Neural cell (in vitro differentiated cells): ENCODE results near the gene PSEN1. TPM values are rescaled to one million over a fixed set of nuclear protein-coding genes. Genes with fewer than 3 reads are reported as not detected.

Experiments used
- H2AFZ ChIP-seq: fragments of 200-600, 300-800 bp; sonication (generic), shearing (Covaris generic); 2 replicates; pipeline ENCODE4 v1.6.0; 2014; ENCODE audit warnings: low read depth, mild to moderate bottlenecking, antibody characterized with exemption, low read length, moderate library complexity
- H3F3A ChIP-seq: fragments of 200-600 bp; shearing (Covaris generic); 2 replicates; pipeline ENCODE4 v1.6.1; 2016; ENCODE audit warnings: mild to moderate bottlenecking, moderate library complexity, mixed read lengths, antibody characterized with exemption, low read length; ENCODE audit not compliant: insufficient read depth, poor library complexity, severe bottlenecking
- H3K27ac ChIP-seq: fragments of 200-600, 300-800 bp; sonication (generic), shearing (Covaris generic); 2 replicates; pipeline ENCODE4 v1.5.1; 2014; ENCODE audit warnings: mild to moderate bottlenecking, low read length, moderate library complexity
- H3K27me3 ChIP-seq: fragments of 300-800, 200-600 bp; sonication (generic), shearing (Covaris generic); 2 replicates; pipeline ENCODE4 v1.6.0; 2014; ENCODE audit warnings: mild to moderate bottlenecking, low read depth, low read length, moderate library complexity; ENCODE audit not compliant: insufficient read depth
- H3K36me3 ChIP-seq: fragments of 300-800, 200-600 bp; sonication (generic), shearing (Covaris generic); 2 replicates; pipeline ENCODE4 v1.5.1; 2014; ENCODE audit warnings: mild to moderate bottlenecking, antibody characterized with exemption, low read length, moderate library complexity; ENCODE audit not compliant: insufficient read depth
- H3K4me2 ChIP-seq: fragments of 300-800, 200-600 bp; sonication (generic), shearing (Covaris generic); 2 replicates; pipeline ENCODE4 v1.6.0; 2014; ENCODE audit warnings: mild to moderate bottlenecking, low read length
- H3K4me3 ChIP-seq: fragments of 300-800, 200-600 bp; sonication (generic), shearing (Covaris generic); 2 replicates; pipeline ENCODE4 v1.5.1; 2014; ENCODE audit warnings: mild to moderate bottlenecking, low read length, moderate library complexity
- H3K79me2 ChIP-seq: fragments of 200-600 bp; shearing (Covaris generic); replicated peaks from 2 replicates; pipeline ENCODE4 v1.6.0; 2014; ENCODE audit warnings: mild to moderate bottlenecking, low read length, moderate library complexity; ENCODE audit not compliant: insufficient read depth
- H3K9ac ChIP-seq: fragments of 300-800, 200-600 bp; sonication (generic), shearing (Covaris generic); 2 replicates; pipeline ENCODE4 v1.6.1; 2016; ENCODE audit warnings: mild to moderate bottlenecking, low read length, mixed read lengths
- H3K9me2 ChIP-seq: fragments of 200-600 bp; shearing (Covaris generic); 2 replicates; pipeline ENCODE4 v1.6.1; 2016; ENCODE audit warnings: mild to moderate bottlenecking, low read length, mixed read lengths; ENCODE audit not compliant: insufficient read depth
- H3K9me3 ChIP-seq: fragments of 200-600, 300-800 bp; sonication (generic), shearing (Covaris generic); 2 replicates; pipeline ENCODE4 v1.6.1; 2016; ENCODE audit warnings: mild to moderate bottlenecking, mixed run types, low read length, moderate library complexity, mixed read lengths
- H4K20me1 ChIP-seq: fragments of 200-600 bp; shearing (Covaris generic); 2 replicates; pipeline ENCODE4 v1.6.1; 2016; ENCODE audit warnings: mild to moderate bottlenecking, mixed run types; ENCODE audit not compliant: insufficient read depth
- CTCF ChIP-seq: fragments of 450-650 bp; IDR thresholded peaks from 2 replicates; pipeline ENCODE4 v1.5.1; 2014; ENCODE audit warnings: antibody characterized with exemption, mild to moderate bottlenecking, moderate library complexity; ENCODE audit not compliant: poor library complexity, severe bottlenecking
- EP300 ChIP-seq: fragments of 450-650 bp; conservative IDR thresholded peaks from 2 replicates; pipeline ENCODE4 v1.6.1; 2014; ENCODE audit warnings: antibody characterized with exemption, mild to moderate bottlenecking, moderate library complexity; ENCODE audit not compliant: poor library complexity, severe bottlenecking
- EZH2 ChIP-seq: fragments of 200-600, 300-800 bp; shearing (Covaris generic), sonication (generic); IDR thresholded peaks from 2 replicates; pipeline ENCODE4 v1.6.1; 2014; ENCODE audit warnings: antibody characterized with exemption, low read length, borderline replicate concordance, mild to moderate bottlenecking; ENCODE audit not compliant: insufficient read depth, poor library complexity, severe bottlenecking
- MXI1 ChIP-seq: fragments of 450-650 bp; conservative IDR thresholded peaks from 2 replicates; pipeline ENCODE4 v1.6.1; 2014; ENCODE audit warnings: antibody characterized with exemption, mild to moderate bottlenecking; ENCODE audit not compliant: poor library complexity, severe bottlenecking
- POLR2AphosphoS5 ChIP-seq: IDR thresholded peaks from 2 replicates; pipeline ENCODE4 v1.6.1; 2012
- RAD21 ChIP-seq: fragments of 450-650 bp; conservative IDR thresholded peaks from 2 replicates; pipeline ENCODE4 v1.6.1; 2014; ENCODE audit warnings: antibody characterized with exemption, mild to moderate bottlenecking, moderate library complexity
- REST ChIP-seq: IDR thresholded peaks from 2 replicates; pipeline ENCODE4 v1.6.1; 2012; ENCODE audit warnings: borderline replicate concordance
- SMC3 ChIP-seq: fragments of 450-650 bp; conservative IDR thresholded peaks from 2 replicates; pipeline ENCODE4 v1.6.1; 2014; ENCODE audit warnings: antibody characterized with exemption, mild to moderate bottlenecking, moderate library complexity; ENCODE audit not compliant: poor library complexity
- TAF1 ChIP-seq: IDR thresholded peaks from 2 replicates; pipeline ENCODE4 v1.6.1; 2012; ENCODE audit warnings: low read depth
- polyA plus RNA-seq: library from polyadenylated mRNA; depleted of rRNA; stranded (reverse); fragments of >200 nt; gene quantifications from 2 replicates; pipeline ENCODE4 v1.2.3, GENCODE V29; 2014

PSEN1 gene
- polyA plus RNA-seq, 1 donor from 2014 or later: 40.3 TPM

GRCh38 chr14:73246387-73247150 lies 110.3 kb downstream of the PSEN1 start:
- Histone ChIP-seq H4K20me1 (no peaks in the 10 kb centered on the region), H3K27me3 (no peaks in the 10 kb centered on the region), H3F3A (no peaks in the 10 kb centered on the region), H3K9ac (no peak overlapping the region), H3K4me3 (no peak overlapping the region), H3K27ac (no peak overlapping the region), H3K9me3 (no peaks in the 10 kb centered on the region), H2AFZ (no peak overlapping the region), H3K36me3 (no peaks in the 10 kb centered on the region), H3K9me2 (no peaks in the 10 kb centered on the region), H3K4me2 (no peak overlapping the region), H3K79me2 (no peaks in the 10 kb centered on the region)
- TF ChIP-seq CTCF (no peak), TAF1 (no peak), RAD21 (no peak), EP300 (no peak), MXI1 (no peak), REST (no peak), SMC3 (no peak)

GRCh38 chr14:73248108-73248868 lies 112.0 kb downstream of the PSEN1 start:
- Histone ChIP-seq H3K27me3 (no peaks in the 10 kb centered on the region), H4K20me1 (no peaks in the 10 kb centered on the region), H3K4me2 (no peak overlapping the region), H3K36me3 (no peaks in the 10 kb centered on the region), H3K9ac (no peak overlapping the region), H3K79me2 (no peaks in the 10 kb centered on the region), H3K9me2 (no peaks in the 10 kb centered on the region), H3K9me3 (no peaks in the 10 kb centered on the region), H3K4me3 (no peak overlapping the region), H2AFZ (no peak overlapping the region), H3K27ac (no peak overlapping the region), H3F3A (no peaks in the 10 kb centered on the region)
- TF ChIP-seq RAD21 (no peak), POLR2AphosphoS5 (no peak), EZH2 (no peak), REST (no peak), CTCF (no peak), SMC3 (no peak)
